GM20000 (cell line): ENCODE data around the gene ISY1.

Source experiments
- DNase-seq: peaks from one replicate; pipeline ENCODE4 v3.0.0; 2012; ENCODE audit warnings: low spot score
- TF ChIP-seq, protein P1 (sequence below): IDR thresholded peaks from 2 replicates; pipeline ENCODE4 v1.5.1; 2012; ENCODE audit warnings: mild to moderate bottlenecking, control low read depth; ENCODE audit errors: extremely low read depth, missing control alignments

ISY1 gene

DNA sequence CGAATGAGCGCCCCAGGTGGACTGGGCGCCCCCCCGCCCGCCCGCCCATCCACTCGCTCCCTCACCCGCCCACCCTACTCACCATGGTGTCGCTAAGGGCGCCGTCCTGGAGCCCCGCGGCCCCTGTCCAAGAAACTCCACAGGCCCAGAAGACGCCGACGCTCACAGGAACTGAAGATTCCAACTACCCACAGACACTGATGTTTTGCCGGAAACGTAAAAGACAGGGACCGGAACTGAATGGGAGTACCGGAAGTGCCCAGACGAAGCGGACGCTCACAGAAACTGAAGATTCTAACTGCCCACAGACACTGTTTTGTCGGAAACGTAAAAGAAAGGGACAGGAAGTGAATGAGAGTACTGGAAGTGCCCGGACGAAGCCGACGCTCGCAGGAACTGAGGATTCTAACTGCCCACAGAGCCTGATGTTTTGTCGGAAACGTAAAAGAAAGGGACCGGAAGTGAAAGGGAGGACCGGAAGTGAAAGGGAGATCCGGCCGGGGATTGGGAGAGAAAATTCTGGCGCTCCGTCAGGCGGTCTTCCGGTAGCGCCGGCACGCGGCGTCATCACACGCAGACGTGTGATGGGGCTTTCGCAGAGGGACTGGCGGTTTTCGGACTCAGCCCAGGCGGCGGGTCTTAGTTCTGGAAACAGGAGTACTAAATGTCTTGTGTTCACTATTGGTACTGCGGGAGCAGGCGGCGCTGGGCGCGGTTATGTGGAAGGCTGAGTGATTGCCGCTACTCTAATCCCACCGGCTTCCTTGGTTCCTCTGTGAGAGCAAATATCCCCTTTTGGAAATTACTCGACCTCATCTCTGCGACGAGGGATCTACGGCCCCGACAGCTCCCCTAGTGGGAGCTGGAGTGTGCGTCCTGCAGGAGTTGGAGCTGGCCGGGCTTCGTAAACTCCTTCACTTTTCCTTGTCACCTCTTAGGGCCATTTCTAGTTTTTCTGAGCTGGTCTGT lies at the start of gene ISY1:
ISY1 (minus strand) TSS at position 173 of the 969 bp plus-strand sequence; CDS start at position 85, 88 bp downstream.
- DNase-seq: peak; percentile 91
- TF ChIP-seq, protein P1, sequence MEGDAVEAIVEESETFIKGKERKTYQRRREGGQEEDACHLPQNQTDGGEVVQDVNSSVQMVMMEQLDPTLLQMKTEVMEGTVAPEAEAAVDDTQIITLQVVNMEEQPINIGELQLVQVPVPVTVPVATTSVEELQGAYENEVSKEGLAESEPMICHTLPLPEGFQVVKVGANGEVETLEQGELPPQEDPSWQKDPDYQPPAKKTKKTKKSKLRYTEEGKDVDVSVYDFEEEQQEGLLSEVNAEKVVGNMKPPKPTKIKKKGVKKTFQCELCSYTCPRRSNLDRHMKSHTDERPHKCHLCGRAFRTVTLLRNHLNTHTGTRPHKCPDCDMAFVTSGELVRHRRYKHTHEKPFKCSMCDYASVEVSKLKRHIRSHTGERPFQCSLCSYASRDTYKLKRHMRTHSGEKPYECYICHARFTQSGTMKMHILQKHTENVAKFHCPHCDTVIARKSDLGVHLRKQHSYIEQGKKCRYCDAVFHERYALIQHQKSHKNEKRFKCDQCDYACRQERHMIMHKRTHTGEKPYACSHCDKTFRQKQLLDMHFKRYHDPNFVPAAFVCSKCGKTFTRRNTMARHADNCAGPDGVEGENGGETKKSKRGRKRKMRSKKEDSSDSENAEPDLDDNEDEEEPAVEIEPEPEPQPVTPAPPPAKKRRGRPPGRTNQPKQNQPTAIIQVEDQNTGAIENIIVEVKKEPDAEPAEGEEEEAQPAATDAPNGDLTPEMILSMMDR: peak; percentile 65

DNA sequence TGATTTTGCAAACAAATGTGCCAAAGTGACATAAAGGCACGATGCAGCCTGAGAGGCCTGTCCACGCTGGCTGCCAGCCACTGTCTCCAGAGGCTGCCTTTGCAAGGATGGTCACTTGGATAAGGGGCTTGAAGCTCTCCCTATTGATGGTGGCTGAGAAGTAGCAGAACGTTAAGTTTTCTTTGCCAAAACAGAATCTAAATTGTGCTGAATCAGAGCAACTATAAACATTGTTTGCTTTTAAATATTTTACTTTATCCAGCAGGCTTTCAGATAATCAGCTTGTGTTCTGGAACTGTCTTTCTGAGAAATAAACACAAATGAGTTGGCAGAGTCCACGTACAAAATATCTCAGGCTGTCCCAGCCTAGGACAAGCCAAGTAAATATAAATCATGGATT lies 46.6 kb upstream of the ISY1 start:
- TF ChIP-seq, protein P1: no peak
- DNase-seq: no peak

DNA sequence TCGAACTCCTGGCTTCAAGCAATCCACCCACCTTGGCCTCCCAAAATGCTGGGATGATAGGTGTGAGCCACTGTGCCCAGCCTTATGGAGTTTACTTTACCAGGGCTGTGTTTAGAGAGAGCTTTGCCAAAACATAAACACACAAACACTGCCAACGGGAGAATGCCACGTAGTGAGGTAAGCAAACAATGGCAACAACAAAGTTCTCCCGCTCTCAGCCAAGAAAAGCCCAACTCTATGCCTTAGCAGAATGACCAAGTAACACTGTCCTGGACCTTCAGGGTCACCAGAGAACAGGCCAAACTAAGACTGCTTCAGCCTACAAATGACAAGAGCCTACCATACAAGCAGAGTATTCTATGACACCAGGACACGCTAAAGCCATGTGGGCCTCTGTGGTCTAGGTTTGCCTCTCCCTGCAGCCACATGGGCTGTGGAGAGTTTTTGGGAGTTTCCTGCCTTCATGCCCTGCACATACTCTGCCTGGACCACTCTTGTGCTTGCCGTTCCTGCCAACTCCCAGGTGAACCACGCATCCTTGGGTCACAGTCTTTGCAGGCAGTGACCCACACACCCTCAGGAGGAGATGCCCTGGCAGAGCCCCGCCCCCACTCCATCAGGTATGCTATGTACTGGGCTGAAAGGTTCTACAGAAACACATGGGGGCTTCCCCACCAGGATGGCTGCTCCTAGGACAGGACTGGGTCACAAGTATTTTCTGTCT lies 44.4 kb upstream of the ISY1 start:
- DNase-seq: no peak
- TF ChIP-seq, protein P1: no peak

DNA sequence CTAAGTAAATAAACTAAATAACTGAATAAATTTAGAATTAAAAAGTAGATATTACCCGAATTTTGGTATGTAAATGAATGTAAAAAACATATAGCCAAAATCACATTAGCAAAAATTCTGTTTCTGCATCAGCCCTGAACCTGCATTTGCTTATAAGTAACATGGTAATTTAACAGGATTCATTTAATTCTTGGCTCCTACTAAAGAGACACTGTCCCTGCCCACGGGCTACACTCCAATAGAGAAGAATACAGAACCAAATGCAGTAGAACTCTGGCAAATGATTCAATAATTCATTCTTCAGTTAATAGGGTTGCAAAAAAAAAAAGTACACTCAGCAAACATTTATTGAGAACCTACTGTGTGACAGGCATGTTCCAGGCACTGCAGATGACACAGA lies 43.6 kb upstream of the ISY1 start:
- DNase-seq: no peak
- TF ChIP-seq, protein P1: no peak

DNA sequence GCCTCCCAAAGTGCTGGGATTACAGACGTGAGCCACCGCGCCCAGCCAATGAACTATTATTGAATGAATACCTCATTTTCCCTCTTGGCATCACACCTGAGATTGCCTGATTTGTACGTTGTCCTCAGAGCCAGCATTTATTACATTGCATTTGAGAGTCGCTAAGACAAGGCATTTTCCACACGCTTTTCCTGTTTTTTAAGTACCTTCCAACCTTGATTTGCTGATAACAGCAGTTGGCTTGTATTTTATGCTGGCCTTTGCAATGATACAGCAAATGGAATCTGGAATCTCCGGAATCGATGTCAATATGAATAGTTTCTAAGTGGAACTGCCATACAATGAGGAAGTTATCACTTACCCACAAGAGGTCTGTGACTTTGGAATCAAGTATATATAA lies 38.5 kb upstream of the ISY1 start:
- TF ChIP-seq, protein P1: no peak
- DNase-seq: no peak

DNA sequence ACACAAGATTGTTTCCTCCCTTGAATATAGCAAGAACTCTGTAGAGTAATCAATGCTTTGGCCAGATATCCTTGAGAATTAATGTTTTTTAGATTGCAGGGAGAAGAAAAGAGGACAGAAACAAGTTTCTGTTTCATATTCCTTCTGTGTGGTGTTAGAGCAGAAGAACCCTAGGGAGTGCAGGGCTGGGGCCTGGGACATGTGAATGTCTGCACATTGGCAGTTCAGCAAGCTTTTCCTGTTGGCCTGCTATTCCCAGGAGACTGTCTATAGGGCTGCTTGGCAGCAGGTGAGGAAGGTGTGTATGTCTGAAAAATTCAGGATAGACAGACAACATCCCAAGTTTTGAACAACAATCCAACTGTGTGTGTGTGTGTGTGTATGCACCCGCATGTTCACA lies 36.5 kb upstream of the ISY1 start:
- DNase-seq: no peak
- TF ChIP-seq, protein P1: no peak

DNA sequence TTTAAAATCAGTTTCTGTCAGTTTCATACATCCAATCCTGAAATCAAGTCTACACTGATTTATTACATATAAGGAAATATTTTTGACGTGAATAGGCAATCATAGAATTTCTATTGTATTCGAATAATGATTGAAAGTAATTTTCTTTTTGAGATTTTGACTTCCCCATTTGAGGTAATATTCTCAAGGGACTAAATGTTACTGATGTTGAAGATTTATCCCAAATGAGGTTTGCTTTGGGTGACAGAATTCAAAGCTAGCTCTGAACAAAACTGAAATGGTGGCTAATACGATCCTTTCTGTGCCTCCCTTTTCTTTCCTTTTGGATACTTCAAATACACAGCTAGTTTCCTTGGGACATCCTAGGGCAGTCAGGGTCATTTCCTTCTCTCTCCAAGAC lies 35.7 kb upstream of the ISY1 start:
- TF ChIP-seq, protein P1: no peak
- no peak for DNase-seq
